GM21528 (cell line): ENCODE measurements around the gene ENTPD6.
"Not testable (repeated sequence)": the region's sequence is repeated elsewhere in the genome, so short reads cannot be mapped to it uniquely, and the experiment has no call there.

Source experiments
- ATAC-seq: cut with Tn5 transposase; IDR thresholded peaks from one replicate; pipeline ENCODE4 v1.9.1; 2021; ENCODE audit warnings: mild to moderate bottlenecking, moderate library complexity; ENCODE audit not compliant: unreplicated experiment, low FRiP score

ENTPD6 gene

DNA sequence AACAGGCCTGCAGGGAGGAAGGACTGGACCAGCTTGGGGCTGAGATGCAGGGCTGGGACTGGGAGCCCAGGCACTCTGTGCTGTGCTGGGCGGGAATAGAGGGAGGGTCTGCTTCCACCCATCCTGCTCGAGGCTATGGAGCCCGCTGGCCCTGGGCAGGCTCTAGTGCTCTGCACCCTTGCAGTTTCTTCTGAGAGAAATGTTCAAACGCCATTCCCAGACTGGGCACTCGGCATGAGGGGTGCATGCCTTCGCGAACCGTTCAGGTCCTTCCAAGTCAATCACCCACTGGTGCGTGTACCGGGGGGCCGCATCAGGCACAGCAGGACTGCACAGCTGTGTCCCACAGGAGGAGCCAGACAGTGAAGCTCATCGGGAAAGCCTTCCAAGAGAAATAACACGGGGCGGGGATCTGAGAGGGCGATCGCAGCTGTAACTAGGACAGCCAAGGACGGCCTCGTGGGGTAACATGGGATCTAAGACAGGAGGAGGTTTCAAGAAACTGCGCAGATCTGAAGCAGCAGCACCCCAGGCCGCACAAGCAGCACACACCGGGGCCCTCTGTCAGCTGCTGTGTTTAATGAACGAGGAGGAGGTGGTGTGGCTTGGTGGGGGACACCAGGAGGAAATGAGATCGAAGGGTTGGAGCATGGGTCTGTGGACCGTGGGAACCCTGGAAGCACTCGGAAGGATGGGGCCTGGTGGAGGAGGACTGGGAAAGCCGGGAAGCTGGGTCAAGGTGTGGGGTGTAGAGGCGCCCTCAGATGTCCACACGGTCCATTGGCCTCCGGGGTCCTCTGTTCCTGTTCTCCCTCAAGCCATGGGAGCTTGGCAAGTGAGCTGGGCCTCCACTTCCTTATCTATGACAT, 26.3 kb downstream of the ENTPD6 start:
- no peak for ATAC-seq

DNA sequence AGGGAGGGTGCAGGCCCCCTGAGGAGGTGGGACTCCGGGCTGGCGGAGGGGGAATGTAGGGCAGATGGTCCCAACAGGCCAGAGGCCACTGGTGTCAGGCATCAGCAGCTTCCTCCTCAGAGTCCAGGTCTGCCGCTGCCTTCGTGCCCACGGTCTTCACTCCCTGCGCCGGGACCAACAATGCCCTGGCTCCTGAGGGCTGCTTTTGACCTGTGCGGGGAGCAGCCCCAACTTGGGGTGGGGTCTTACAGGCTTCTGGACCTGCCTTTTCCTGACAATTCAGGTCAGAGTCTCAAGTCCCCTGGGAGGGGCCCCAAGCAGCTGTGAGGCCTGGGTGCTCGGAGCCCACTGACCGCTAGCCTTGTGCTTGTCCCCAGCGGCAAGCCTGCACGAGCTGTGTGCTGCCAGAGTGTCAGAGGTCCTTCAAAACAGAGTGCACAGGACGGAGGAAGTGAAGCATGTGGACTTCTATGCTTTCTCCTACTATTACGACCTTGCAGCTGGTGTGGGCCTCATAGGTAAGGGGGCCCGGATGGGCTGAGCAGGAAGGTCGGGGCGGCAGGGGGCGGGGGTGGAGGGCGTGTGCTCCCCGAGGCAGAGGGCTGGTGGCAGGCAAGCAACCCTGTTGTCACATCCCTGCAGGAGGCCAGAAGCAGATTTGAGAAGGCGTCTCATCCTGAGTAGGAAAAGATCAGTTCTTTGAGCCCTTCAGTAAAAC, 27.1 kb downstream of the ENTPD6 start:
- no peak for ATAC-seq

DNA sequence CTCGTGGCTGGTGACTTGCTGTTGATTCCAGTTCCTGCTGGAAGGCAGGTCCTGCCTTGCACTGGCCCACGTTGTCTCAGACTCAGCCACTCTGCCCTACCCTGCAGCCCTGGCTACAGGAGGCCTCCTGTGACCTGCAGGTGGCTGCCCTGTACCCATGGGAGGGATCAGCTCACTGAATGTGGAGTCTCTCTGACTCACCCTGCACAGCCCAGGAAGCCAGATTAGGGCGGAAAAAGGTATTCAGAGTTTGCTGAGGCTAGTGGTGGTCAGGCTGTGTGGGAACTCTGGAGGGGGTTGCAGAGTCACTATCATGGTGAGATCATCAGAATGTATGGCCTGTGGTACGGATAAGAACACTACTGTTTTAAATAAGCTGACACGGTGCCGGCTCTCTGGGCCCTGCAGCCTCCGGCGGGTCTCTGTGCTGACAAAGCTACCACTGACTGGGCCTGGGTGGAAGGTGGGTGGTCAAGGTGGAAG, 27.7 kb downstream of the ENTPD6 start:
- no peak for ATAC-seq

DNA sequence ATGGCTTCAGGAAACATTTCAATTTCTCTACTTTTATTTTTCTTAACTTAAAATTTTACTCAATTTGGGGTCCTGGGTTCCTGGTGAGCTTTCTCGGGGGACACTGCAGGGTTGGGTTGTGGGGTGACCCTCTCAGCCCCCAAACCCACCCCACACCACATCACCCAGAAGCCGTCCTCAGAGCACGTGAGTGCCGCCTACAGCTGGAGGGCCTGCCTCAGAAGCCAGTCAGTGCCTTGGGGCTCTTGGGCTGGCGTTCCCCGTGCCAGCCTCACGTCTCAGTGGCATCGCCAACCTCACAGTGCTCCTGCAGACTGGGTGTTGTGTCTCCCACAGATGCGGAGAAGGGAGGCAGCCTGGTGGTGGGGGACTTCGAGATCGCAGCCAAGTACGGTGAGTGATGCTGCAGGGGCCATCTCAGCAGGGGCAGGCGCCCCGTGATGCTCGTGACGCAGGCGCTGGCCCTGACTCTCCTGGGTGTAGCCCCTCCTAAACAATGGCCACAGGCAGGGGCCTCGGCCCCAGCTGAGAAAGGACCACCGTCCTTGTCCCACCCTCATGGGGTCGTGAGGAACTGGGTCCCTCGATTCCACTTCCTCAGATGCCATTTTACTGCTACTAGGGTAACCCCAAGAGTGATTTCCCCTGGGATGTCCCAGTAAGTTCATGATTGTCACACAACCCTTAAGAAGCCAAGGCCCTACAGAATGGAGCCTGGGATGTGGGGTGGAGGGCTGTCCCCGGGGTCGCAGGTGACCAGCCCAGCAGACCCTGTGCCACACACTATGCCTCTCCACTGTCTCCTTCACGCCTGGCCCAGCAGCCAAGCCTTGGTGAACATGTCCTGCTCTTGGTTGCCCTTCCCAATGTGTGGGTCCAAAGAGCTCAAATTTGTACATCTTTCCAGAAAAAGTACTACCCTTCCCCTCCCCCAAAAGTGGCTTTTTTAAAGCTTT, 28.5 kb downstream of the ENTPD6 start:
- no peak for ATAC-seq

DNA sequence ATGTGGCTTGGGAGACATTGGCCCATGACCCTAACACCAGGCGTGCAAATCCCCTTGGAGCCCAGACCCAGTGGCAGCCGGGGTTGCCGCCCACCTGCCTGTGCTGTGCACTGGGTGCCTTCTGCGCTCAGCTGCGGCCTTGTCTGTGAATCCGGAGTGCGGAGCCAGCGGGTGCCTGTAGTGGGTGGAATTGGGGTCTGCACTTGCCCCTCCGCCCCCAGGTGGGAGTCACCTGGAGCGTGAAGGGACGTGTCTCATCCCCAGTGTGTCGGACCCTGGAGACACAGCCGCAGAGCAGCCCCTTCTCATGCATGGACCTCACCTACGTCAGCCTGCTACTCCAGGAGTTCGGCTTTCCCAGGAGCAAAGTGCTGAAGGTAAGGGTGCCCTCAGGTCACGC, 29.4 kb downstream of the ENTPD6 start:
- ATAC-seq: no peak

DNA sequence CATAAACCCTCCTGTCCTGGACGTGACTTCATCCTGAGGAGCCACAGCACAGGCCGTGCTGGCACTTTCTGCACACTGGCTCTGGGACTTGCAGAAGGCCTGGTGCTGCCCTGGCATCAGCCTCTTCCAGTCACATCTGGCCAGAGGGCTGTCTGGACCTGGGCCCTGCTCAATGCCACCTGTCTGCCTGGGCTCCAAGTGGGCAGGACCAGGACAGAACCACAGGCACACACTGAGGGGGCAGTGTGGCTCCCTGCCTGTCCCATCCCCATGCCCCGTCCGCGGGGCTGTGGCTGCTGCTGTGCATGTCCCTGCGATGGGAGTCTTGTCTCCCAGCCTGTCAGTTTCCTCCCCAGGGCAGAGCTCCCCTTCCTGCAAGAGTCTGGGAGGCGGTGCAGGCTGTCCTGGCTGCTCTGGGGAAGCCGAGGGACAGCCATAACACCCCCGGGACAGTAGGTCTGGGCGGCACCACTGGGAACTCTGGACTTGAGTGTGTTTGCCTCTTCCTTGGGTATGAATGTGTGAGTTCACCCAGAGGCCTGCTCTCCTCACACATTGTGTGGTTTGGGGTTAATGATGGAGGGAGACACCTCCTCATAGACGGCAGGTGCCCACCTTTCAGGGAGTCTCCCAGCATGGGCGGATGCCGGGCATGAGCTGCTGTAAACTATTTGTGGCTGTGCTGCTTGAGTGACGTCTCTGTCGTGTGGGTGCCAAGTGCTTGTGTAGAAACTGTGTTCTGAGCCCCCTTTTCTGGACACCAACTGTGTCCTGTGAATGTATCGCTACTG, 30.3 kb downstream of the ENTPD6 start:
- no peak for ATAC-seq

DNA sequence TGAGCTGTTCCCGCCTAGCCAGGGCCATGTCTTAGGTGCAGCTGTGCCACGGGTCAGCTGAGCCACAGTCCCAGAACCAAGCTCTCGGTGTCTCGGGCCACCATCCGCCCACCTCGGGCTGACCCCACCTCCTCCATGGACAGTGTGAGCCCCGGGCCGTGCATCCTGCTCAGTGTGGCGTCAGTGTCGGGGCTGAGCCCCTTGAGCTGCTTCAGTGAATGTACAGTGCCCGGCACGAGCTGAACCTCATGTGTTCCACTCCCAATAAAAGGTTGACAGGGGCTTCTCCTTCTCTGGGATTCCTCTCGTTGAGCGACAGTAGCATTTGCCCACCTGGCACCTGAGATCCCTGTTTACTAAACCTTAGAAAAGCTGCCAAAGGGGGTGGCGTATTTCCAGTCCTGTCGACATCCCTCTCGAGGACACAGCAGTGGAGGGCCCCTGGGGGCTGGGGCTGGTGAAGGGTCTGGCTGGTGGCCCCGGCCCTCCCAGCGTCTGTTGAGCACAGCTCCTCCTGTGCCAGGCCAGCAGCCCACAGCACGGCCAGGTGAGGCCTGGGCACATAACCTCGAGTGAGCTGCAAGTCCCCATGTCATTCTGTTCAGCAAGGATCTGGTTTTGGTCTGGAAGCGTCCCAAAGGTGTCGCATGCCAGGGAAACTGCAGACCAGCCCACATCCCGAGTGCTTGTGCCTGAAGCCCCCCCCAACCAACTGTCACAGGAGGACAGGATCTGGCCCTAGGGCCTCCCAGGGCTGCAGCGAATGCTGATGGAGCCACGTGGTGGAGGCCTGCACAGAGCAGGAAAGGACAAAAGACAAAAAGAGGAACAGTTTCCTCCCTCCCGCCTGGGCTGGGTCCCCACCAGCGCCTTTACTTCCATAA, 31.2 kb downstream of the ENTPD6 start:
- ATAC-seq: no peak

DNA sequence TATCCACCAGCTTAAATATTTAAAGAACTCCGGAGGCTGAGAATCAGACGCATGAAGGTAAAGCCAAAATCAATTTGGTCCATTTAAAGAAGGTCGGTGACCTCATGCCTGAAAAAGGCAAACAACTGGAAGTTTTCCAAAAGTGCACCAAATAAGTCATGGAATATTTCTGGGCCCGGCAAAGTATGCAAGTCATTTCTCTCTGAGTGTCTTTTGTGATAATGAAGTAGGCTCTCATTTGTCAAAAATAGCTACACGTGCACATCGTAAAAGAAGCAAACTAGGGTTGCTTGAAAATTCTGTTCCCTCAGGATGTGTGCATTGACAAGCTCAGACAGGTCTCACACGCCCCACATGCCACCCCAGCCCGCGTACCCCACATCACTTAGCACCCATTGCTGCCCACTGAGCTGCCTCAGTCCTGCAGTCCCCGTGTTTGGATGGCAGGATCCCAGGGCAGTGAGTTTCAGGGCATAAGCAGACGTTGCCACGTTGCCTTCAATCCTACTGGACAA, 31.9 kb downstream of the ENTPD6 start:
- no peak for ATAC-seq

DNA sequence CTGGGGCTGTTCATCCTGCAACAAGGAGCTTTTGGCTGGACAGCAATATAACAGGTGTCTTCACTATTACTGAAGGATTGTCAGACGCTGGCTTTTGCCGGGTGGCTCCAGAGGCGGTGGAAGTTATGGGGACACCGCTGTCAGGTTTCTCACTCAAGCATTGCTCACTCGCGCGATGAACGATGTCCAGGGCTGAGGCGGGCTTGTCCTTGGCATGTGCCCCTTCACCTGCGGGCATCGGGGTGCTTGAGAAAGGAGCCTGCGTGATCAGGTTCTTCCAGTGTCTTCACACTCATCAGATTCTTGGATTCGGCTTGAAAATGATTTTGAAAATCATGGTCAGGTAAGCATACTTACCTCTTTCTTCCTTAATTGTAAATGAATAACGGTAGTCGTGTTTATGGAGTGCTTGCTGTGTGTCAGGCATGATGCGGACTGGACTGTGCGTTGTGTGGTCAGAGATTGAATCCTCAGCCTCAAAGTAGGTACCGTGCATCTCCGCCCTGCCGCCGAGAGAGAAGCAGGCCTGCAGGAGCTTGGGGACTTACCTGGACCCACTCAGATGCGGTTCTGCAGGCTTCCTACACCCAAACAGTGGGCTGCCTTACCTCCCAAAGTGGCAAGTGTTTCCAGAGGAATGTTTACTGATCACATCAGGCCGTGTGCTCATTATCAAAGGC, 34.1 kb downstream of the ENTPD6 start:
- no peak for ATAC-seq

DNA sequence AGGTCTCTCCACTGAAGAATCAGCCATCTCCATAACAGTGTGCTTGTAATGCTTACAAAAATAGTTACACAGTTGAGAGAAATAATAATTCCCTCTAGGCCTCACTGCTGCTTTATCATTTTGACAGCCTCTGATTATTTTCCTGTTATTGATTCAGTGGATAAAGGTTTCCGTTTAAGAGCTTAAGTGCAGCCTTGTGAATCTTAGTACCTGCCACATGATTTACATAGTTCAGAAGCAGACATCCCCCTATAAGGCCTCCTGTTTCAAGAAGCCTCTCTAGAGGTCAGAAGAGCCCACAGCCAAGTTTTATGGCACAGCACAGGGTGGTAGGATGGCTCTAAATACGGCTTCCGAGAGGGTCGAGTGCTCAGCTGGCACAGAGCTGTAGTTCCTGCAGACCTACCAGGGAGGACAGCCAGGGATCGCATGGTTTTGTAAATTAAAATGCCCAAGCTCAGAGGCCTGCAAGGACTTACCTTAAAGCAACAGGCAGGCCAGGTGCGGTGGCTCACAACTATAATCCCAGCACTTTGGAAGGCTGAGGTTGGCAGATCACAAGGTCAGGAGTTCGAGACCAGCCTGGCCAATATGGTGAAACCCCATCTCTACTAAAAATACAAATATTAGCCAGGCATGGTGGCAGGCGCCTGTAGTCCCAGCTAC, 34.8 kb downstream of the ENTPD6 start:
- ATAC-seq: peak; percentile 76

DNA sequence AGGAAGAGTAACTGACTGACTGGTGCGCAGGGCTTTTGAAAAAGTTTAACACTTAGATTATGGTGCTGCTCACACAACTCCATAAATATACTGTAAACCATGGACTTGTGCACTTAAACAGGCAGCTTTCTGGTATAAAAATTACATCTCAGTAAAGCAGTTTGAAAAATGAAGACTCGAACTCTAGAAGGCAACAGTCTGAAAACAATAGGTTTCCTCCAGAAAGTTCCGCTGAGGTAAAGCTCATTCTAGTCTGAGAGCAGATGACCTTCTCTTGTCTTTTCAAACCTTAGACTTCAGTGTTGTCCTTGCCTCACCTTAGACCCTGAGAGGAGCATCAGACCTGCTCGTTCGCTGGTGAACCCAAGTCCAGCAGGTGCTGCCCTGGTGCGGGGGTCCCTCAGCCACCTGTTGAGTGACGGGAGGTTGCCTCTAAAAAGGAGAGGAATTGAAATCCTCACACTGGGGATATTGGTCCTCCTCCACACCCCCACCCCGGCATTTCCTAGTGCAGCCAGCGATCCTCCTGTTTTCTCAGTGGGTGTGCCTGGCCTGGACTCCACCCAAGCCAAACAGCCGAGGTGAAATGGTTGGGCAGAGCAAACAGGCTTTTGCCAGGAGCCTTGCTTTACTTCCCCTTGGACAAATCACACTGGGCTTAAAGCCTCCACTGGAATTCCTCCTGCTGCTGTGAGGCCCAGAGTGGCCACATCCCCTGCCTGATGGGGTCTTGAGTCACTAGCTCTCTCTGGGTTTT, 37.7 kb downstream of the ENTPD6 start:
- ATAC-seq: no peak

DNA sequence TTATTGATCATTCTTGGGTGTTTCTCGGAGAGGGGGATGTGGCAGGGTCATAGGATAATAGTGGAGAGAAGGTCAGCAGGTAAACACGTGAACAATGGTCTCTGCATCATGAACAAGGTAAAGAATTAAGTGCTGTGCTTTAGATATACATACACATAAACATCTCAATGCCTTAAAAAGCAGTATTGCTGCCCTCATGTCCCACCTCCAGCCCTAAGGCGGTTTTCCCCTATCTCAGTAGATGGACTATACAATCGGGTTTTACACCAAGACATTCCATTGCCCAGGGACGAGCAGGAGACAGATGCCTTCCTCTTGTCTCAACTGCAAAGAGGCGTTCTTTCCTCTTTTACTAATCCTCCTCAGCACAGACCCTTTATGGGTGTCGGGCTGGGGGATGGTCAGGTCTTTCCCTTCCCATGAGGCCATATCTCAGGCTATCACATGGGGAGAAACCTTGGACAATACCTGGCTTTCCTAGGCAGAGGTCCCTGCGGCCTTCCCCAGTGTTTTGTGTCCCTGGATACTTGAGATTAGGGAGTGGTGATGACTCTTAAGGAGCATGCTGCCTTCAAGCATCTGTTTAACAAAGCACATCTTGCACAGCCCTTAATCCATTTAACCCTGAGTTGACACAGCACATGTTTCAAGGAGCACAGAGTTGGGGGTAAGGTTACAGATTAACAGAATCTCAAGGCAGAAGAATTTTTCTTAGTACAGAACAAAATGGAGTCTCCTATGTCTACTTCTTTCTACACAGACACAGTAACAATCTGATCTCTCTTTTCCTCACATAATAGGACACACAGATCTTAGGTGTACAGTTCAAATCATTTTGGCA, 38.7 kb downstream of the ENTPD6 start:
- not testable (repeated sequence) for ATAC-seq

DNA sequence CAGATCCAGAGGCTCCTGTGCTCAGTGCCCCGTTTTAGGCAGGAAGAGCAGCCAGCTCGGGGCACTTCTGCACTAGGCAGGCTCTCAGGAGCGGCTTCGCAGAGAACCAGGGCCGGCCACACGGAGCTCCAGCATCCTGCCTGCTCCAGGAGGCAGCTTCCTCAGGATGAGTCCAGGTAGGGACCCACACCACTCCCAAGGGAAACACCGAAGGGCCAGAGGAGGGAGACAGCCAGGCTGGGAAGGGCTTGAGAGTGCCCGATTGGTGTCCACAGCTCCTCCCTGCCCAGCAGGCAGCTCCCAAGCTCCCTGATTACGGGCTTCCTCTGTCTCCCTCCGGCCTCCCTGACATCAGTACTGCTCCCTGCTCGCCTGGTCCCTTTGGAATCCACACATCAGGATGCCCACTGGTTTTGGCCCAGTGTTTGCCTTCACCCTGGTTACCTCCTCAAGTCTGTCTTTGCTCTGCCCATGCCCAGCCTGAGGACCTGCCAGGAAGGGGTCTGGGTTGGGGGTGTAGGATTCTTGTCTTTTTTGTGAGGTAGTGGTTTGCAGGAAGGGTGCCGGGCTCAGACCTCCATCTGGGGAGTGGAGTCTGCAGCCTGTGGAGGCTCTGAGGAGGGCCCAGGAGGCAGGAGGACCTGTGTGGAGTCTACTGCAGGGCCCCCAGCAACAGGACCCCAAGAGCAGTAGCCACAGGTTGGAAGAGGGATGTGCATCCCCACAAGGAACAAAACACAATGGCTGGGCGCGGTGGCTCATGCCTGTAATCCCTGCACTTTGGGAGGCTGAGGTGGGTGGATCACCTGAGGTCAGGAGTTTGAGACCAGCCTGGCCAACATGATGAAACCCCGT, 41.2 kb downstream of the ENTPD6 start:
- ATAC-seq: no peak

DNA sequence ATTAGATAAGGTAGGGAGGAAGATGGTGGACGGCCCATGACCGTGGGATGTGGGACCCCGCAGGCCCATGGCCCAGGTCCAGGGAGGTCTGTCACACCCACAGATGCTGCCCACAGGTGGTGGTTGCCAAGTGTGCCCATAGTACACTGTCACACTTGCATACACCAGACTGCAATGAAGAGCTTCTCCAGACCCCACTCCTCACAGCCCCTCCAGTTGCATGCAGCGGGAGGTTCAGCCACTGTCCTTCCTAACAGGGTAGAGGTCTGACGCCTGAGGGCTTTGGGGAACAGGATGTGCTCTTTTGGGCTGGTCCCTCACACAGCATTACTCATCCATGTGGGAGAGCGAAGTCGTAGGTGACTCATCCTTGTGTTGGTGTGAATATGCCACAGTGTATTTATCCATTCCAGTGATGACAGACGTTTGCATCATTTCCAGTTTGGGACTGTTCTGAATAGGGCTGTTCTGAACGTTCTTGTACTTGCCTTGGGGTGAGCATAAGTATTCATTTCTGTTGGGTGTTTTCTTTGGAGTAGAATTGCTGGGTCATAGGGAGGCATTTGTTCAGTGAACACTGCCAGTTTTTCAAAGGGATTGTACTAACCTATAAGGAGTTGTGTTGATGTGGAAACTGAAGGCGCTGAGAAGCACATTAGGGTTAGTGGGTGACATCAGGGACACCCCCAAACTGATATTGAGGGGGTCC, 42.3 kb downstream of the ENTPD6 start:
- ATAC-seq: no peak
